IPS-18c (cell line): Measurements from ENCODE around the gene STOX1.
"Not testable (repeated sequence)": the region's sequence is repeated elsewhere in the genome, so short reads cannot be mapped to it uniquely, and the experiment has no call there.

Experiments used
- H3K4me3 ChIP-seq: 2 replicates; pipeline ENCODE4 v1.7.0; 2013; ENCODE audit warnings: low read depth, mild to moderate bottlenecking, low read length, moderate library complexity; ENCODE audit not compliant: insufficient read depth
- H3K9me3 ChIP-seq: one replicate; pipeline ENCODE4 v1.6.1; 2013; ENCODE audit warnings: mild to moderate bottlenecking, low read length, moderate library complexity; ENCODE audit not compliant: control insufficient read depth, insufficient read depth

STOX1 gene

GRCh38 chr10:68826764-68827591 lies at the start of gene STOX1:
STOX1 (plus strand) TSS chr10:68827531; CDS start chr10:68827624, 93 bp downstream.
- H3K9me3 ChIP-seq, result peaks cover 2% of the 10 kb centered on the region

GRCh38 chr10:68781613-68782574 lies 45.4 kb upstream of the STOX1 start:
- Histone ChIP-seq H3K4me3 (no peak overlapping the region), H3K9me3 (no peaks in the 10 kb centered on the region)

More at GRCh38 chr10:68826764-68827591, at the start of gene STOX1:
- peak within 1 kb of the TSS; percentile 71 for H3K4me3 ChIP-seq

- Histone ChIP-seq H3K9me3 (no peaks in the 10 kb centered on the region), H3K4me3 (no peak overlapping the region)
Observed at GRCh38 chr10:68784476-68784875, 42.9 kb upstream of the STOX1 start.

GRCh38 chr10:68787813-68788212 lies 39.5 kb upstream of the STOX1 start:
- no peak overlapping the region for H3K4me3 ChIP-seq
- H3K9me3 ChIP-seq, result no peaks in the 10 kb centered on the region

- Histone ChIP-seq H3K4me3 (no peak overlapping the region), H3K9me3 (no peaks in the 10 kb centered on the region)
Observed at GRCh38 chr10:68790476-68790875, 36.9 kb upstream of the STOX1 start.

- no peaks in the 10 kb centered on the region for H3K9me3 ChIP-seq
- H3K4me3 ChIP-seq, result no peak overlapping the region
Observed at GRCh38 chr10:68792115-68792514, 35.2 kb upstream of the STOX1 start.

GRCh38 chr10:68795886-68796532 lies 31.3 kb upstream of the STOX1 start:
- H3K4me3 ChIP-seq, result no peak overlapping the region
- no peaks in the 10 kb centered on the region for H3K9me3 ChIP-seq

GRCh38 chr10:68796605-68797004 lies 30.7 kb upstream of the STOX1 start:
- H3K9me3 ChIP-seq, result no peaks in the 10 kb centered on the region
- H3K4me3 ChIP-seq, result no peak overlapping the region

GRCh38 chr10:68800211-68800610 lies 27.1 kb upstream of the STOX1 start:
- no peaks in the 10 kb centered on the region for H3K9me3 ChIP-seq
- H3K4me3 ChIP-seq, result no peak overlapping the region

- no peaks in the 10 kb centered on the region for H3K9me3 ChIP-seq
- H3K4me3 ChIP-seq, result no peak overlapping the region
Observed at GRCh38 chr10:68804692-68805091, 22.6 kb upstream of the STOX1 start.

GRCh38 chr10:68810830-68811229 lies 16.5 kb upstream of the STOX1 start:
- H3K4me3 ChIP-seq, H3K9me3 ChIP-seq: not testable (repeated sequence)

- Histone ChIP-seq H3K4me3 (no peak overlapping the region), H3K9me3 (no peaks in the 10 kb centered on the region)
Observed at GRCh38 chr10:68811314-68812009, 15.9 kb upstream of the STOX1 start.

GRCh38 chr10:68812420-68812819 lies 14.9 kb upstream of the STOX1 start:
- no peaks in the 10 kb centered on the region for H3K9me3 ChIP-seq
- H3K4me3 ChIP-seq, result no peak overlapping the region

- H3K9me3 ChIP-seq, result no peaks in the 10 kb centered on the region
- no peak overlapping the region for H3K4me3 ChIP-seq
Observed at GRCh38 chr10:68813559-68813958, 13.8 kb upstream of the STOX1 start.

GRCh38 chr10:68816796-68817412 lies 10.4 kb upstream of the STOX1 start:
- Histone ChIP-seq H3K4me3 (no peak overlapping the region), H3K9me3 (no peaks in the 10 kb centered on the region)

GRCh38 chr10:68820359-68820758 lies 7.0 kb upstream of the STOX1 start:
- H3K4me3 ChIP-seq, H3K9me3 ChIP-seq: not testable (repeated sequence)

GRCh38 chr10:68822626-68823025 lies 4.7 kb upstream of the STOX1 start:
- H3K9me3 ChIP-seq, H3K4me3 ChIP-seq: not testable (repeated sequence)
